ENCODE data around the gene NES. TPM values are rescaled to one million over a fixed set of nuclear protein-coding genes. Genes with fewer than 3 reads are reported as not detected.
A peak's percentile ranks its signal among the peaks of the same experiment; 100 is the strongest.

NES gene
- total RNA-seq, 4 donors from 2014 or later, result 4.3 to 10.4 (median 9.0) TPM

GRCh38 chr1:156622581-156623297 is 54.5 kb downstream of the NES start:
- intact Hi-C loops (cut with DNase I), result no loop called here
- no peak for TF ChIP-seq POLR2A (IDR thresholded peaks at IDR 0.05)
- TF ChIP-seq, protein P1, sequence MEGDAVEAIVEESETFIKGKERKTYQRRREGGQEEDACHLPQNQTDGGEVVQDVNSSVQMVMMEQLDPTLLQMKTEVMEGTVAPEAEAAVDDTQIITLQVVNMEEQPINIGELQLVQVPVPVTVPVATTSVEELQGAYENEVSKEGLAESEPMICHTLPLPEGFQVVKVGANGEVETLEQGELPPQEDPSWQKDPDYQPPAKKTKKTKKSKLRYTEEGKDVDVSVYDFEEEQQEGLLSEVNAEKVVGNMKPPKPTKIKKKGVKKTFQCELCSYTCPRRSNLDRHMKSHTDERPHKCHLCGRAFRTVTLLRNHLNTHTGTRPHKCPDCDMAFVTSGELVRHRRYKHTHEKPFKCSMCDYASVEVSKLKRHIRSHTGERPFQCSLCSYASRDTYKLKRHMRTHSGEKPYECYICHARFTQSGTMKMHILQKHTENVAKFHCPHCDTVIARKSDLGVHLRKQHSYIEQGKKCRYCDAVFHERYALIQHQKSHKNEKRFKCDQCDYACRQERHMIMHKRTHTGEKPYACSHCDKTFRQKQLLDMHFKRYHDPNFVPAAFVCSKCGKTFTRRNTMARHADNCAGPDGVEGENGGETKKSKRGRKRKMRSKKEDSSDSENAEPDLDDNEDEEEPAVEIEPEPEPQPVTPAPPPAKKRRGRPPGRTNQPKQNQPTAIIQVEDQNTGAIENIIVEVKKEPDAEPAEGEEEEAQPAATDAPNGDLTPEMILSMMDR (IDR thresholded peaks at IDR 0.05), result no peak
- 78 to 86% methylated on average over 6 of the region's 6 CpGs for WGBS, 2 donors
- H3K4me1 ChIP-seq, result peaks cover 17 to 23% of the 10 kb centered on the region in 2 donors
- H3K27me3 ChIP-seq, result peaks cover 16% of the 10 kb centered on the region
- H3K9me3 ChIP-seq, result no peaks in the 10 kb centered on the region
- no peak overlapping the region for H3K27ac ChIP-seq
- no peak for DNase-seq
- H3K4me3 ChIP-seq (replicated peaks in 1 of 3), result no peak overlapping the region
- no peaks in the 10 kb centered on the region for H3K36me3 ChIP-seq

- intact Hi-C loops (cut with DNase I), result no loop called here
- Histone ChIP-seq H3K27ac (no peak overlapping the region), H3K36me3 (no peaks in the 10 kb centered on the region), H3K9me3 (no peaks in the 10 kb centered on the region), H3K4me1 (peaks cover 5 to 10% of the 10 kb centered on the region in 2 donors), H3K27me3 (peaks cover 5% of the 10 kb centered on the region), H3K4me3 (replicated peaks in 1 of 3) (no peak overlapping the region)
- no peak for DNase-seq
- WGBS, 2 donors, result 23 to 26% methylated on average over 6 of the region's 6 CpGs
- TF ChIP-seq, protein P1 (IDR thresholded peaks at IDR 0.05), result no peak
- TF ChIP-seq POLR2A (IDR thresholded peaks at IDR 0.05), result no peak
Measured at GRCh38 chr1:156619582-156619955, 57.6 kb downstream of the NES start.

GRCh38 chr1:156618853-156619581 is 58.2 kb downstream of the NES start, which contains the start of gene HAPLN2:
Gene HAPLN2 (plus strand): TSS chr1:156619415. CDS start chr1:156623491, 4,076 bp downstream.
- intact Hi-C loops (cut with DNase I), result no loop called here
- no peak within 1 kb of the TSS for H3K27ac ChIP-seq
- WGBS, 2 donors, result 9 to 10% methylated on average over 7 of the region's 7 CpGs
- no peaks in the 10 kb centered on the region for H3K36me3 ChIP-seq
- TF ChIP-seq POLR2A (IDR thresholded peaks at IDR 0.05), result no peak
- TF ChIP-seq, protein P1 (IDR thresholded peaks at IDR 0.05), result peak in 2 of 6 experiments; percentile 10 to 33
- H3K27me3 ChIP-seq, result no peaks in the 10 kb centered on the region
- no peaks in the 10 kb centered on the region for H3K9me3 ChIP-seq
- H3K4me3 ChIP-seq (replicated peaks in 1 of 3), result no peak within 1 kb of the TSS
- peak in 1 of 2 donors; percentile 10 for DNase-seq
- H3K4me1 ChIP-seq, result peaks cover 0 to 4% of the 10 kb centered on the region in 2 donors

Other genes starting within 250 kb of the NES start
- 10 to 100 TPM; 26.4 to 80.6 (median 32.0) TPM for gene MEF2D, start 176.6 kb downstream of the NES start, total RNA-seq
- 1 to 10 TPM in 1 of 4 donors, under 1 TPM in 3; 0.15 to 1.4 (median 0.50) TPM for gene IQGAP3, start 104.8 kb downstream of the NES start, total RNA-seq
- under 1 TPM in 2 of 4 donors, not detected in 2; 0.27 to 0.67 TPM for gene TTC24, start 97.7 kb downstream of the NES start, total RNA-seq
- gene NAXE, start 85.6 kb downstream of the NES start, total RNA-seq, result 100 to 1,000 TPM in 3 of 4 donors, 10 to 100 TPM in 1; 69.1 to 176 (median 117) TPM
- 10 to 100 TPM; 14.1 to 49.2 (median 24.5) TPM for gene GPATCH4, start 75.9 kb downstream of the NES start, total RNA-seq
- gene HAPLN2, start 58.0 kb downstream of the NES start, total RNA-seq, result under 1 TPM in 1 of 4 donors, not detected in 3; 0.79 TPM
- gene BCAN, start 35.3 kb downstream of the NES start, total RNA-seq, result 1 to 10 TPM in 1 of 4 donors, under 1 TPM in 1, not detected in 2; 0.54 to 1.1 TPM
- 10 to 100 TPM in 1 of 4 donors, 1 to 10 TPM in 2, not detected in 1; 3.0 to 15.3 (median 4.5) TPM for gene CRABP2, start 28.2 kb upstream of the NES start, total RNA-seq
- gene METTL25B, start 51.1 kb upstream of the NES start, total RNA-seq, result 10 to 100 TPM; 15.5 to 33.4 (median 25.3) TPM
- 10 to 100 TPM; 13.6 to 34.9 (median 18.2) TPM for gene ISG20L2, start 51.4 kb upstream of the NES start, total RNA-seq
- gene MRPL24, start 63.7 kb upstream of the NES start, total RNA-seq, result 10 to 100 TPM; 22.9 to 55.6 (median 35.9) TPM
- 100 to 1,000 TPM; 147 to 162 (median 148) TPM for gene HDGF, start 74.3 kb upstream of the NES start, total RNA-seq
- 10 to 100 TPM; 34.8 to 57.9 (median 43.6) TPM for gene PRCC, start 90.1 kb upstream of the NES start, total RNA-seq
- gene SH2D2A, start 139.4 kb upstream of the NES start, total RNA-seq, result 1 to 10 TPM; 1.2 to 3.3 (median 2.0) TPM
- gene INSRR, start 181.7 kb upstream of the NES start, total RNA-seq, result not detected
- 1 to 10 TPM in 1 of 4 donors, under 1 TPM in 3; 0.11 to 1.2 (median 0.63) TPM for gene NTRK1, start 183.5 kb upstream of the NES start, total RNA-seq
- gene PEAR1, start 216.3 kb upstream of the NES start, total RNA-seq, result 10 to 100 TPM; 11.2 to 21.9 (median 14.4) TPM
- not detected for gene LRRC71, start 243.2 kb upstream of the NES start, total RNA-seq

Data from thyroid gland (tissue), 4 donors.